ENCODE measurements around the gene C1orf232. TPM values are rescaled to one million over a fixed set of nuclear protein-coding genes. Genes with fewer than 3 reads are reported as not detected.

C1orf232 gene
- total RNA-seq, 1 experiment from 2014 or later, result not detected

DNA sequence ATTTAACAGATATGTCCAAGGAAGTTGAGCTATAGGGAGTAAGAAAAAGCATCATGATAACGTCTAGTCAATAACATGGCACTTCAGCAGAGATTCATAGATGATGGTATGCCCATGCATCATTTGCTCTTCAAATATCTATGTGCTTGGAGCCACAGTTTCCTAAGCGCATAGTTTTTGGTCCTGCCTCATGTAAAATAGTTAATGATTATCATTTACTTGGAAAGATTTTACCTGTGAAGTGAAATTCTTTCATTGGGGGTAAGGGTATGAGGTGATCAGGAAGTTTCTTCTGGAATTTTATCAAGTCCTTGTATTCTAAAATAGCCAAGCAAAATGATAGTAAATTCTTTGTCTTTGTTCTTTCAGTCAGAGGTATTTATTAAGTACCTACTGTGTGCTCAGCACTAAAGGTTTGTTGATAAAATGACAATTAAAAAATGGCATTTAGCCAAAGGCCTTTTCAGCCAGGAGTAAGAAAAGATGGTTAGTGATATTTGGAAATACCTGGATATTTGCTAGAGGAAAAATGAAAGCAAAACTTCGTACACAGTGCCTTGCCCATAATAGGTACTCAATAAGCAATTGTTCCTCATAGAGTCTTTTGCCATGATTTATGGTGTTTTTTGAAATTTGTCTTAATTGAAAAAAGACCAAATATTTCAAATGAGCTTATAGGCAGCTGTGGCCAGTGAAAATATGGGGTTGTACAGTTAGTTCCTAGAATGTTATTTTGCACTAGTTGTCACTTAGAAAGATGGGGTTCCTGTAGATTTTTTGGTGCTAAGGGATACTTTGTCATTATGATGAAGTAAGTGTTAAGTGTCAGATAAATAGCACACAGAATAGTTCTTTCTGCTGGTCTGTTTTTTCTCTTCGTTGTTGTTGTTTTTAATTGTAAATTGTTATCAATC is 44.1 kb downstream of the C1orf232 start:
- no peak for DNase-seq (ENCODE audit: low read depth)

DNA sequence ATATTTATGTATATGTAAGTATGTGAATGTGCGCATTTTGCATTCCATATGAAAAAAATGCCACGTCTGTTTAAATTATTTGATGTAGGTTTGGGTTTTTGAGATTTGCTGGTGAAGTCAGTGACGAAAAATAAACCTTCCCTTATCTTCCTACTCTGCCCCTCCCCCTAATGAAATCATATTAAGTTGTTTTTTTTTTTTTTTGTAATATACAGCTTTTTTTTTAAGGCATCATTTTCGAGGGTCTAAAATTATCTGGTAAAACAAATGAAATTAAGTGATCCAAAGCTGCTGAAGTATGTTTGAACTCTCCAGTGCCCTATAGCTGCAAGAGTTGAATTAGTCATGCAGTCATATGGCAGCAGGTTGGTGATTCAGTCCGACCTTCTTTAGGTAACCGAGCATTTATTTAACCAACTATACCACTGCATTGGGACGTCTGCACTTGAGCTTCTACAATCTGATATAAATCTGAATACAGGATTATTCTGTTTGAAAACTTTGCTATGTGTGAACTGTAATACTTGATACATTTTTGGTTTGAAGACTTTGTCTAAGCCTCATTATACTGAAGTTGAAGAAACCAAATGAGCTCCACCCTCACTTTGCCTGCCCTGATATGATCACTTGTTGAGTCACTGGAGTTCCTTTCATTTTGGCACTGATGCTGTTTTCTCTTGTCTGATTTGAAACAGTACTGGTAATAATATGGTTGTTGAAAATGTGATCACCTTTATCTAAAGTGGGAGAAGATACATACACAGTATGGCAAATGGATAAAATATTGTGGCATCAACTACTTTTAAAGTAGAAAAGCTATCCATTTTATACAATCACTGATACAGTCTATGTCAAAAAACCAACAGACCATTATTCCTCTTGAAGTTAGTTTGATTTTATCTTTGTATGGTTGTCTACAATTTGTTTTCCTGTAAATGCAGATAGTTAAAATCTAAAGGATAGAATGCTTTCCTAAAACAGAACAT is 45.5 kb downstream of the C1orf232 start:
- DNase-seq (ENCODE audit: low read depth), result peak; percentile 82

- peak; percentile 87 for DNase-seq (ENCODE audit: low read depth)
Measured at GRCh38 chr1:26121854-26122773, 46.6 kb downstream of the C1orf232 start.

DNA sequence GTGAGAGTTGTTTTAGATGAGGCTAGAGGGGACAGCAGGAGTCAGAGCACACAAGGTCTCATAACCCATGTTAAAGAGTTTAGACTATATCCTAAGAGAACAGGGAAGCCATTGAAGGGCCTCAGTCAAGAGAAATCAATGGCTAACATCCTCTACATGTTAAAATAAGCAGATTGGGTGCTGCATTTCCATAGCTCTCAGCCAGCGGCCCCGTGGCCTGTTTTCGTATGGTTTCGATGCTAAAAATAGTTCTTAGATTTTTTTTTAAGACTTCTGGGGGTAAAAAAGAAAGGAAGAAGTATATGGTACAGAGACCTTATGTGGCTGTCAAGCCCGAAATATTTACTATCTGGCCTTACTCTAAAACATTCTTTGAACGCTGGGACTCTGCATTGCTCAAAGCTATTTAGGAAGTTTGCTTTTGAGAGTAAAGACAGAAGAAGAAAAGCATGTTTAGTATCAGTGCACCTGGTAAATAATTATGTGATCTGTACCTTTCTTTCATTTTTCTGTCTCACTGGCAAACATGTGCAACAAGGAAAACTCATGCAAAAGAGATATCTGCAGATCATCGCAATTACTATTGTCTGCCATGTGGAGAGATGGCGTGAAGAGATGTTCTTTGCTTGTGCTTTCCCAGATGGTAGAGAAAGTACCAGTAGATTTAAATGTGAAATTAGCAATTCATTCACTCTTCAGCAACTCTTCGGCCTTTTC is 48.7 kb downstream of the C1orf232 start:
- DNase-seq (ENCODE audit: low read depth), result no peak

DNA sequence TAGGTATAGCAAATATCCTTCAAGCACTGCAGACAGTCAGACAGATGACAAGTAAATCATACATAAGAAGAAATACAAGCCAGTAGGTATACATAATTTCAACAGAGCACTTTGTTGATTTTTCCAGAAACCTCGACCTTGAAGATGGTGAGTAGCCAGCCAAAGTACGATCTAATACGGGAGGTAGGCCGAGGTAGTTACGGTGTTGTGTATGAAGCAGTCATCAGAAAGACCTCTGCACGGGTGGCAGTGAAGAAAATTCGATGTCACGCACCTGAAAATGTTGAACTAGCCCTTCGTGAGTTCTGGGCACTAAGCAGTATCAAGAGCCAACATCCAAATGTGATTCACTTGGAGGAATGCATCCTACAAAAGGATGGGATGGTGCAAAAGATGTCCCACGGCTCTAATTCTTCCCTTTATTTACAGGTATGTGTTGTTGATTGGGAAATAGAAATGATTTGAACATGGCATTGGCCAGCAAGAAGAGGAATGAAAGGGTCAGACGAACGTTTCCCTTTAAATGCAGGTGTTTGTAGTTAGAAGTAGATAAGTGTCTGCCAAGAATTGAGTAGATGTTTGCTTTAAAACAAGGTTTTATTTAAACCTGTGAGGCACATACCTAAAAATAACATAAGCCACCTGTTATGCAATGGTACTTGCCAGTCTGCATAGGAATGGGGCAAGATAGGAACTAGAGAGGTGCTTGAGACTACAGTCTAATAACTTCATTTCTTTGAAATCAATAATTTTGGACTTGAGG is 54.4 kb downstream of the C1orf232 start:
- DNase-seq (ENCODE audit: low read depth), result no peak

Other genes with a start within 250 kb of the C1orf232 start
- gene PAFAH2, start 170.9 kb downstream of the C1orf232 start, total RNA-seq (2014; rRNA removed; shearing (Covaris generic)), result 5.1 and 7.5 TPM in 2 replicates
- 0.34 TPM in 1 of 2 replicates, not detected in the other for gene EXTL1, start 147.2 kb downstream of the C1orf232 start, total RNA-seq (2014; rRNA removed; shearing (Covaris generic))
- gene SLC30A2, start 122.8 kb downstream of the C1orf232 start, total RNA-seq (2014; rRNA removed; shearing (Covaris generic)), result 0.52 and 1.8 TPM in 2 replicates
- gene TRIM63, start 101.3 kb downstream of the C1orf232 start, total RNA-seq (2014; rRNA removed; shearing (Covaris generic)), result 0.07 TPM in 1 of 2 replicates, not detected in the other
- 9.0 and 9.3 TPM in 2 replicates for gene PDIK1L, start 57.1 kb downstream of the C1orf232 start, total RNA-seq (2014; rRNA removed; shearing (Covaris generic))
- gene FAM110D, start 9.9 kb downstream of the C1orf232 start, total RNA-seq (2014; rRNA removed; shearing (Covaris generic)), result not detected in 2 replicates
- gene ZNF593, start 945 bp upstream of the C1orf232 start, total RNA-seq (2014; rRNA removed; shearing (Covaris generic)), result 22.4 and 23.0 TPM in 2 replicates
- gene ZNF593OS, start 2.9 kb upstream of the C1orf232 start, total RNA-seq (2014; rRNA removed; shearing (Covaris generic)), result not detected in 2 replicates
- 0.49 TPM in 1 of 2 replicates, not detected in the other for gene CNKSR1, start 8.5 kb upstream of the C1orf232 start, total RNA-seq (2014; rRNA removed; shearing (Covaris generic))
- gene CATSPER4, start 21.6 kb upstream of the C1orf232 start, total RNA-seq (2014; rRNA removed; shearing (Covaris generic)), result not detected in 2 replicates
- gene CEP85, start 65.2 kb upstream of the C1orf232 start, total RNA-seq (2014; rRNA removed; shearing (Covaris generic)), result 28.6 and 43.0 TPM in 2 replicates
- 268 and 302 TPM in 2 replicates for gene SH3BGRL3, start 111.1 kb upstream of the C1orf232 start, total RNA-seq (2014; rRNA removed; shearing (Covaris generic))
- 4.1 and 7.3 TPM in 2 replicates for gene UBXN11, start 137.7 kb upstream of the C1orf232 start, total RNA-seq (2014; rRNA removed; shearing (Covaris generic))
- gene CD52, start 149.0 kb upstream of the C1orf232 start, total RNA-seq (2014; rRNA removed; shearing (Covaris generic)), result not detected in 2 replicates
- 0.42 and 2.0 TPM in 2 replicates for gene CRYBG2, start 185.2 kb upstream of the C1orf232 start, total RNA-seq (2014; rRNA removed; shearing (Covaris generic))
- not detected in 2 replicates for gene ZNF683, start 203.8 kb upstream of the C1orf232 start, total RNA-seq (2014; rRNA removed; shearing (Covaris generic))
- gene LIN28A, start 241.9 kb upstream of the C1orf232 start, total RNA-seq (2014; rRNA removed; shearing (Covaris generic)), result not detected in 2 replicates

All from M059J (cell line).